Measurements from ENCODE around the gene MCM10.
A peak's percentile ranks its signal among the peaks of the same experiment; 100 is the strongest.

The MCM10 gene

GRCh38 chr10:13143766-13144165, 17.6 kb upstream of the MCM10 start:
- no peak overlapping the region for H2AK5ac ChIP-seq (ENCODE audit: low read length)
- no peak overlapping the region for H3K18ac ChIP-seq (ENCODE audit: low read length)
- no peak overlapping the region for H4K91ac ChIP-seq (ENCODE audit: low read depth, low read length)
- H3K79me1 ChIP-seq (ENCODE audit: low read length): peaks cover 9% of the 10 kb centered on the region
- no peak overlapping the region for H2BK12ac ChIP-seq (ENCODE audit: low read length)
- H4K12ac ChIP-seq (ENCODE audit: low read depth, low read length): no peak overlapping the region
- no peak overlapping the region for H3K23ac ChIP-seq (ENCODE audit: low read length)
- peaks cover 0 to 9% of the 10 kb centered on the region in 2 experiments for H3K36me3 ChIP-seq (ENCODE audit: control insufficient read depth in 1 of 2, insufficient read depth in 2 of 2, low read length in 2 of 2)
- H3K4ac ChIP-seq (ENCODE audit: low read depth, low read length): no peak overlapping the region
- peaks cover 14 to 22% of the 10 kb centered on the region in 2 experiments for H3K4me1 ChIP-seq (ENCODE audit: control insufficient read depth in 1 of 2, insufficient read depth in 2 of 2, low read length in 2 of 2)
- no peak overlapping the region for H4K8ac ChIP-seq (ENCODE audit: low read depth, low read length)
- no peak overlapping the region for H2AFZ ChIP-seq (ENCODE audit: insufficient read depth, low read length, poor library complexity)
- no peaks in the 10 kb centered on the region for H3K27me3 ChIP-seq (ENCODE audit: insufficient read depth, low read length)
- peak overlapping the region; percentile 53 for H2BK5ac ChIP-seq (ENCODE audit: low read depth, low read length, poor library complexity)
- peaks cover 1% of the 10 kb centered on the region for H3K9me3 ChIP-seq (ENCODE audit: insufficient read depth, low read depth, low read length)
- peak in 1 of 2 donors; percentile 10 for DNase-seq
- H3K27ac ChIP-seq (ENCODE audit: low read depth, low read length): peak overlapping the region; percentile 60
- no CpG with 5 or more reads among the region's 1 CpG for WGBS (ENCODE audit: extremely low coverage, insufficient coverage, insufficient read length)
- H2BK120ac ChIP-seq (ENCODE audit: insufficient read depth, low read length, poor library complexity): no peak overlapping the region
- no peak overlapping the region for H3K14ac ChIP-seq (ENCODE audit: low read length)
- no peaks in the 10 kb centered on the region for H3K79me2 ChIP-seq (ENCODE audit: control insufficient read depth, insufficient read depth, low read length, poor library complexity)
- no peak overlapping the region for H3K9ac ChIP-seq (ENCODE audit: low read length)
- no peak overlapping the region for H3K4me2 ChIP-seq (ENCODE audit: low read length)
- H3K4me3 ChIP-seq (ENCODE audit: low read depth, low read length): no peak overlapping the region

GRCh38 chr10:13144814-13145213, 16.5 kb upstream of the MCM10 start:
- Histone ChIP-seq H3K9ac (ENCODE audit: low read length) (no peak overlapping the region), H4K91ac (ENCODE audit: low read depth, low read length) (no peak overlapping the region), H2BK120ac (ENCODE audit: insufficient read depth, low read length, poor library complexity) (no peak overlapping the region), H3K79me2 (ENCODE audit: control insufficient read depth, insufficient read depth, low read length, poor library complexity) (no peaks in the 10 kb centered on the region), H3K4me2 (ENCODE audit: low read length) (no peak overlapping the region), H4K8ac (ENCODE audit: low read depth, low read length) (no peak overlapping the region), H2AK5ac (ENCODE audit: low read length) (no peak overlapping the region), H3K23ac (ENCODE audit: low read length) (no peak overlapping the region), H3K9me3 (ENCODE audit: insufficient read depth, low read depth, low read length) (peaks cover 1% of the 10 kb centered on the region), H3K4me1 (ENCODE audit: control insufficient read depth in 1 of 2, insufficient read depth in 2 of 2, low read length in 2 of 2) (peaks cover 14 to 19% of the 10 kb centered on the region in 2 experiments), H3K79me1 (ENCODE audit: low read length) (peaks cover 9% of the 10 kb centered on the region), H3K4ac (ENCODE audit: low read depth, low read length) (no peak overlapping the region), H2BK12ac (ENCODE audit: low read length) (no peak overlapping the region), H3K36me3 (ENCODE audit: control insufficient read depth in 1 of 2, insufficient read depth in 2 of 2, low read length in 2 of 2) (peaks cover 0 to 8% of the 10 kb centered on the region in 2 experiments), H2BK5ac (ENCODE audit: low read depth, low read length, poor library complexity) (no peak overlapping the region), H3K27me3 (ENCODE audit: insufficient read depth, low read length) (no peaks in the 10 kb centered on the region), H3K27ac (ENCODE audit: low read depth, low read length) (no peak overlapping the region), H4K12ac (ENCODE audit: low read depth, low read length) (no peak overlapping the region), H3K18ac (ENCODE audit: low read length) (no peak overlapping the region), H2AFZ (ENCODE audit: insufficient read depth, low read length, poor library complexity) (no peak overlapping the region), H3K14ac (ENCODE audit: low read length) (no peak overlapping the region), H3K4me3 (ENCODE audit: low read depth, low read length) (no peak overlapping the region)
- DNase-seq: no peak
- no CpG with 5 or more reads among the region's 3 CpGs for WGBS (ENCODE audit: extremely low coverage, insufficient coverage, insufficient read length)

DNA sequence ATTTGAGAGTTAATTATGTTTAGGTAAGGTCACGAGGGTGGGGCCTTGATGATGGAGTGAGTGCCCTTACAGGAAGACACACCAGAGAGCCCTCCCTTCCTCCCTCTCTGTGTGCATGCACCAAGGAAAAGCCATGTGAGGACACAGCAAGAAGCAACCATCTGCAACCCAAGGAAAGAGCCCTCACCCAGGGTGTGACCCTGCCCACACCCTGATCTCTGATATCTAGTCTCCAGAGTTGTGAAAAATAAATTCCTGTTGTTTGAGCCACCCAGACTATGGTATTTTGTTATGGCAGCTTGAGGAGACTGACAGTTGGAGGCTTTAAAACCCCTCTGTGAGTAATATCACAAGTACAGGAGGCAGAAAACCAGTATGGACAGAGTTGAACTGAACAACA, 15.0 kb upstream of the MCM10 start:
- H3K27ac ChIP-seq (ENCODE audit: low read depth, low read length): no peak overlapping the region
- H3K9ac ChIP-seq (ENCODE audit: low read length): no peak overlapping the region
- no peak overlapping the region for H3K23ac ChIP-seq (ENCODE audit: low read length)
- no peak overlapping the region for H3K14ac ChIP-seq (ENCODE audit: low read length)
- no peak overlapping the region for H3K4ac ChIP-seq (ENCODE audit: low read depth, low read length)
- H2BK5ac ChIP-seq (ENCODE audit: low read depth, low read length, poor library complexity): no peak overlapping the region
- WGBS (ENCODE audit: extremely low coverage, insufficient coverage, insufficient read length): no CpG with 5 or more reads among the region's 1 CpG
- no peak overlapping the region for H3K4me2 ChIP-seq (ENCODE audit: low read length)
- no peak overlapping the region for H3K4me3 ChIP-seq (ENCODE audit: low read depth, low read length)
- no peak overlapping the region for H2BK12ac ChIP-seq (ENCODE audit: low read length)
- H4K8ac ChIP-seq (ENCODE audit: low read depth, low read length): no peak overlapping the region
- H3K27me3 ChIP-seq (ENCODE audit: insufficient read depth, low read length): no peaks in the 10 kb centered on the region
- H2AK5ac ChIP-seq (ENCODE audit: low read length): no peak overlapping the region
- H3K79me1 ChIP-seq (ENCODE audit: low read length): peaks cover 5% of the 10 kb centered on the region
- no peak overlapping the region for H2AFZ ChIP-seq (ENCODE audit: insufficient read depth, low read length, poor library complexity)
- no peaks in the 10 kb centered on the region for H3K79me2 ChIP-seq (ENCODE audit: control insufficient read depth, insufficient read depth, low read length, poor library complexity)
- no peak overlapping the region for H2BK120ac ChIP-seq (ENCODE audit: insufficient read depth, low read length, poor library complexity)
- no peak overlapping the region for H3K18ac ChIP-seq (ENCODE audit: low read length)
- DNase-seq: peak; percentile 92 to 95
- peaks cover 1% of the 10 kb centered on the region for H3K9me3 ChIP-seq (ENCODE audit: insufficient read depth, low read depth, low read length)
- peaks cover 8 to 11% of the 10 kb centered on the region in 2 experiments for H3K4me1 ChIP-seq (ENCODE audit: control insufficient read depth in 1 of 2, insufficient read depth in 2 of 2, low read length in 2 of 2)
- peaks cover 0 to 8% of the 10 kb centered on the region in 2 experiments for H3K36me3 ChIP-seq (ENCODE audit: control insufficient read depth in 1 of 2, insufficient read depth in 2 of 2, low read length in 2 of 2)
- H4K12ac ChIP-seq (ENCODE audit: low read depth, low read length): no peak overlapping the region
- H4K91ac ChIP-seq (ENCODE audit: low read depth, low read length): no peak overlapping the region

DNA sequence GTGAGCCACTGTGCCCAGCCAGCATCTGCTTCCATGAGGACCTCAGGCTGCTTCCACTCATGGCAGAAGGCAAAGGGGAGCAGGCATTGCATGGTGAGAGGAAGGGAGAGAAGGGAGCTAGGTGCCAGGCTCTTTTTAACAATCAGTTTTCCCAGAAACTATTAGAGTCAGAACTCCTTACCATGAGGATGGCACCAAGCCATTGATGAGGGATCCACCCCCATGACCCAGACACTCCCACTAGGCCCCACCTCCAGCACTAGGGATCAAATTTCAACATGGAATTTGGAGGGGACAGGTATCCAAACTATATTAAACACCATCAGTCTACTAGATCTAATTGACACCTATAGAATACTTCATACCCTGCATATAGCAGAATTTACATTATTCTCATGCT, 14.2 kb upstream of the MCM10 start:
- Histone ChIP-seq H3K18ac (ENCODE audit: low read length) (no peak overlapping the region), H3K4ac (ENCODE audit: low read depth, low read length) (no peak overlapping the region), H3K79me1 (ENCODE audit: low read length) (peaks cover 2% of the 10 kb centered on the region), H4K8ac (ENCODE audit: low read depth, low read length) (no peak overlapping the region), H3K27ac (ENCODE audit: low read depth, low read length) (no peak overlapping the region), H4K91ac (ENCODE audit: low read depth, low read length) (no peak overlapping the region), H3K14ac (ENCODE audit: low read length) (no peak overlapping the region), H3K4me2 (ENCODE audit: low read length) (no peak overlapping the region), H2BK120ac (ENCODE audit: insufficient read depth, low read length, poor library complexity) (no peak overlapping the region), H3K27me3 (ENCODE audit: insufficient read depth, low read length) (no peaks in the 10 kb centered on the region), H3K4me3 (ENCODE audit: low read depth, low read length) (no peak overlapping the region), H3K9me3 (ENCODE audit: insufficient read depth, low read depth, low read length) (peaks cover 1% of the 10 kb centered on the region), H4K12ac (ENCODE audit: low read depth, low read length) (no peak overlapping the region), H3K23ac (ENCODE audit: low read length) (no peak overlapping the region), H2AK5ac (ENCODE audit: low read length) (no peak overlapping the region), H3K79me2 (ENCODE audit: control insufficient read depth, insufficient read depth, low read length, poor library complexity) (no peaks in the 10 kb centered on the region), H3K4me1 (ENCODE audit: control insufficient read depth in 1 of 2, insufficient read depth in 2 of 2, low read length in 2 of 2) (peaks cover 4 to 8% of the 10 kb centered on the region in 2 experiments), H3K9ac (ENCODE audit: low read length) (no peak overlapping the region), H2BK12ac (ENCODE audit: low read length) (peak overlapping the region; percentile 30), H2AFZ (ENCODE audit: insufficient read depth, low read length, poor library complexity) (no peak overlapping the region), H2BK5ac (ENCODE audit: low read depth, low read length, poor library complexity) (no peak overlapping the region), H3K36me3 (ENCODE audit: control insufficient read depth in 1 of 2, insufficient read depth in 2 of 2, low read length in 2 of 2) (peaks cover 0 to 5% of the 10 kb centered on the region in 2 experiments)
- no peak for DNase-seq

Data from trophoblast cell (in vitro differentiated cells and primary cell).